Astrocyte (in vitro differentiated cells and primary cell): ENCODE data around the gene TAF1B.

ENCODE experiments used
- EZH2 ChIP-seq: IDR thresholded peaks from 2 replicates; pipeline ENCODE4 v1.6.1; 2012; ENCODE audit warnings: mild to moderate bottlenecking, low read length, inconsistent platforms; ENCODE audit not compliant: insufficient read depth
- TF ChIP-seq, protein P1 (sequence below): IDR thresholded peaks from 2 replicates; pipeline ENCODE4 v1.5.1; 2011; ENCODE audit warnings: low read depth, mild to moderate bottlenecking, inconsistent platforms, low read length, moderate library complexity; ENCODE audit not compliant: insufficient read depth

- TF ChIP-seq, protein P1, sequence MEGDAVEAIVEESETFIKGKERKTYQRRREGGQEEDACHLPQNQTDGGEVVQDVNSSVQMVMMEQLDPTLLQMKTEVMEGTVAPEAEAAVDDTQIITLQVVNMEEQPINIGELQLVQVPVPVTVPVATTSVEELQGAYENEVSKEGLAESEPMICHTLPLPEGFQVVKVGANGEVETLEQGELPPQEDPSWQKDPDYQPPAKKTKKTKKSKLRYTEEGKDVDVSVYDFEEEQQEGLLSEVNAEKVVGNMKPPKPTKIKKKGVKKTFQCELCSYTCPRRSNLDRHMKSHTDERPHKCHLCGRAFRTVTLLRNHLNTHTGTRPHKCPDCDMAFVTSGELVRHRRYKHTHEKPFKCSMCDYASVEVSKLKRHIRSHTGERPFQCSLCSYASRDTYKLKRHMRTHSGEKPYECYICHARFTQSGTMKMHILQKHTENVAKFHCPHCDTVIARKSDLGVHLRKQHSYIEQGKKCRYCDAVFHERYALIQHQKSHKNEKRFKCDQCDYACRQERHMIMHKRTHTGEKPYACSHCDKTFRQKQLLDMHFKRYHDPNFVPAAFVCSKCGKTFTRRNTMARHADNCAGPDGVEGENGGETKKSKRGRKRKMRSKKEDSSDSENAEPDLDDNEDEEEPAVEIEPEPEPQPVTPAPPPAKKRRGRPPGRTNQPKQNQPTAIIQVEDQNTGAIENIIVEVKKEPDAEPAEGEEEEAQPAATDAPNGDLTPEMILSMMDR, result no peak
- TF ChIP-seq EZH2, result no peak
Observed at GRCh38 chr2:9951272-9951521, 107.9 kb downstream of the TAF1B start.
